Caco-2 (cell line): ENCODE data around the gene ZDHHC12. TPM values are rescaled to one million over a fixed set of nuclear protein-coding genes. Genes with fewer than 3 reads are reported as not detected.

Experiments
- BruUV-seq: library from RNA; stranded (reverse); fragments of 400-500 nt; replicated peaks from 2 replicates; lab custom pipeline; 2021; lab: Mats Ljungman, UMichigan
- CTCF ChIA-PET: fragments of 300-600 bp; sonication (Branson Sonifier 250); formaldehyde crosslinking; loops from one replicate; lab custom pipeline; 2022; ENCODE audit warnings: antibody characterized with exemption; lab: Charles Lee
- POLR2A ChIA-PET: fragments of 300-600 bp; sonication (Branson Sonifier 250); formaldehyde crosslinking; loops from one replicate; lab custom pipeline; 2022; ENCODE audit warnings: antibody characterized with exemption; lab: Charles Lee
- DNase-seq, 2 experiments: peaks; one replicate each; pipeline versions ENCODE4 v3.0.0 to v3.0.0-alpha.2; 2020 to 2022
- H3K27me3 ChIP-seq: replicated peaks from 2 replicates; pipeline ENCODE4 v1.6.0; 2011; ENCODE audit warnings: low read length; ENCODE audit not compliant: control insufficient read depth, insufficient read depth
- H3K36me3 ChIP-seq: 2 replicates; pipeline ENCODE4 v1.5.1; 2011; ENCODE audit warnings: low read length; ENCODE audit not compliant: control insufficient read depth, insufficient read depth
- H3K4me1 ChIP-seq: fragments of 250-450 bp; sonication (Bioruptor Pico); 2 replicates; pipeline ENCODE4 v1.5.1; 2020; ENCODE audit warnings: mild to moderate bottlenecking
- H3K4me3 ChIP-seq: 2 replicates; pipeline ENCODE4 v1.5.1; 2011; ENCODE audit warnings: low read depth, mild to moderate bottlenecking, control low read depth, low read length
- H3K9me3 ChIP-seq: fragments of 250-450 bp; sonication (Bioruptor Pico); 2 replicates; pipeline ENCODE4 v1.5.1; 2020; ENCODE audit warnings: mild to moderate bottlenecking, moderate library complexity
- H3K27ac Mint-ChIP-seq: one replicate; pipeline ENCODE4 v1.8.0; 2022; ENCODE audit warnings: mixed read lengths; ENCODE audit not compliant: unreplicated experiment
- H3K27me3 Mint-ChIP-seq: one replicate; pipeline ENCODE4 v1.8.0; 2022; ENCODE audit warnings: mixed read lengths; ENCODE audit not compliant: insufficient read depth, unreplicated experiment
- H3K36me3 Mint-ChIP-seq: one replicate; pipeline ENCODE4 v1.8.0; 2022; ENCODE audit warnings: mild to moderate bottlenecking, mixed read lengths; ENCODE audit not compliant: insufficient read depth, unreplicated experiment
- H3K4me1 Mint-ChIP-seq: one replicate; pipeline ENCODE4 v1.8.0; 2022; ENCODE audit warnings: low read depth, mixed read lengths; ENCODE audit not compliant: unreplicated experiment
- H3K4me3 Mint-ChIP-seq: one replicate; pipeline ENCODE4 v1.8.0; 2022; ENCODE audit warnings: mild to moderate bottlenecking, moderate library complexity, mixed read lengths; ENCODE audit not compliant: unreplicated experiment
- H3K9me3 Mint-ChIP-seq: one replicate; pipeline ENCODE4 v1.8.0; 2022; ENCODE audit warnings: mixed read lengths; ENCODE audit not compliant: unreplicated experiment
- CTCF ChIP-seq, 2 experiments: fragments of 200-600 bp in 1 of 2; IDR thresholded peaks; 1 replicate in 1 of 2; 2 replicates in 1 of 2; pipeline versions ENCODE4 v1.5.1 to v1.8.0; 2011 to 2022; ENCODE audit warnings: antibody characterized with exemption in 1 of 2, control low read depth in 1 of 2, inconsistent platforms in 1 of 2, low read depth in 1 of 2, low read length in 1 of 2, mild to moderate bottlenecking in 1 of 2, moderate library complexity in 1 of 2; ENCODE audit not compliant: insufficient read depth in 1 of 2, severe bottlenecking in 1 of 2, unreplicated experiment in 1 of 2
- intact Hi-C: fragments of 100-400 bp; cut with micrococcal nuclease; formaldehyde crosslinking; loops from one replicate; pipeline ENCODE4 v1.10.0; 2022; ENCODE audit not compliant: unreplicated experiment
- total RNA-seq: library from RNA; stranded (reverse); gene quantifications from 2 replicates; pipeline ENCODE4 v1.2.3, GENCODE V29; 2022

The ZDHHC12 gene
- total RNA-seq, 1 experiment from 2014 or later: 73.7 TPM

- Histone ChIP-seq H3K36me3 (no peaks in the 10 kb centered on the region; the same call in 1 of the 2 replicates), H3K9me3 (no peaks in the 10 kb centered on the region), H3K4me3 (no peak overlapping the region), H3K27me3 (no peaks in the 10 kb centered on the region), H3K4me1 (no peaks in the 10 kb centered on the region)
- Mint-ChIP-seq H3K4me1 (no peaks in the 10 kb centered on the region), H3K27me3 (no peaks in the 10 kb centered on the region), H3K27ac (no peak overlapping the region), H3K9me3 (no peaks in the 10 kb centered on the region), H3K36me3 (peaks cover 12% of the 10 kb centered on the region), H3K4me3 (no peak overlapping the region)
- intact Hi-C loops: no loop called here
- ChIA-PET POLR2A (no interaction called here), CTCF (no interaction called here)
- no TSS peak for BruUV-seq
- no peak for TF ChIP-seq CTCF (IDR thresholded peaks at IDR 0.05; ENCODE audit: insufficient read depth in 1 of 2, low read depth in 1 of 2, low read length in 1 of 2, severe bottlenecking in 1 of 2, unreplicated experiment in 1 of 2)
- DNase-seq: no peak
Measured at GRCh38 chr9:128731093-128731492, 7.2 kb upstream of the ZDHHC12 start.

GRCh38 chr9:128729766-128730517 lies 6.0 kb upstream of the ZDHHC12 start:
- Histone ChIP-seq H3K4me1 (no peaks in the 10 kb centered on the region), H3K27me3 (no peaks in the 10 kb centered on the region), H3K36me3 (no peaks in the 10 kb centered on the region), H3K9me3 (no peaks in the 10 kb centered on the region), H3K4me3 (no peak overlapping the region)
- Mint-ChIP-seq H3K4me3 (no peak overlapping the region), H3K27ac (no peak overlapping the region), H3K27me3 (no peaks in the 10 kb centered on the region), H3K4me1 (peaks cover 4% of the 10 kb centered on the region), H3K9me3 (no peaks in the 10 kb centered on the region), H3K36me3 (peaks cover 8% of the 10 kb centered on the region)
- DNase-seq: no peak
- no peak for TF ChIP-seq CTCF (IDR thresholded peaks at IDR 0.05; ENCODE audit: insufficient read depth in 1 of 2, low read depth in 1 of 2, low read length in 1 of 2, severe bottlenecking in 1 of 2, unreplicated experiment in 1 of 2)
- intact Hi-C loops: no loop called here
- CTCF ChIA-PET: no interaction called here
- POLR2A ChIA-PET: no interaction called here
- no TSS peak for BruUV-seq

- no TSS peak for BruUV-seq
- H3K36me3 ChIP-seq: no peaks in the 10 kb centered on the region
- Mint-ChIP-seq H3K4me3 (no peak overlapping the region), H3K36me3 (peaks cover 15% of the 10 kb centered on the region), H3K4me1 (peaks cover 8% of the 10 kb centered on the region), H3K27me3 (no peaks in the 10 kb centered on the region), H3K9me3 (no peaks in the 10 kb centered on the region), H3K27ac (no peak overlapping the region)
- ChIA-PET POLR2A (no interaction called here), CTCF (no interaction called here)
- DNase-seq: no peak
- H3K9me3 ChIP-seq: no peaks in the 10 kb centered on the region
- H3K4me3 ChIP-seq: no peak overlapping the region
- intact Hi-C loops: no loop called here
- H3K27me3 ChIP-seq: no peaks in the 10 kb centered on the region
- H3K4me1 ChIP-seq: no peaks in the 10 kb centered on the region
- no peak for TF ChIP-seq CTCF (IDR thresholded peaks at IDR 0.05; ENCODE audit: insufficient read depth in 1 of 2, low read depth in 1 of 2, low read length in 1 of 2, severe bottlenecking in 1 of 2, unreplicated experiment in 1 of 2)
Measured at GRCh38 chr9:128729302-128729701, 5.4 kb upstream of the ZDHHC12 start.
